ENCODE data around the gene ORMDL3.

ORMDL3 gene

GRCh38 chr17:39970157-39970692, 42.8 kb upstream of the ORMDL3 start:
- TF ChIP-seq, protein P1, sequence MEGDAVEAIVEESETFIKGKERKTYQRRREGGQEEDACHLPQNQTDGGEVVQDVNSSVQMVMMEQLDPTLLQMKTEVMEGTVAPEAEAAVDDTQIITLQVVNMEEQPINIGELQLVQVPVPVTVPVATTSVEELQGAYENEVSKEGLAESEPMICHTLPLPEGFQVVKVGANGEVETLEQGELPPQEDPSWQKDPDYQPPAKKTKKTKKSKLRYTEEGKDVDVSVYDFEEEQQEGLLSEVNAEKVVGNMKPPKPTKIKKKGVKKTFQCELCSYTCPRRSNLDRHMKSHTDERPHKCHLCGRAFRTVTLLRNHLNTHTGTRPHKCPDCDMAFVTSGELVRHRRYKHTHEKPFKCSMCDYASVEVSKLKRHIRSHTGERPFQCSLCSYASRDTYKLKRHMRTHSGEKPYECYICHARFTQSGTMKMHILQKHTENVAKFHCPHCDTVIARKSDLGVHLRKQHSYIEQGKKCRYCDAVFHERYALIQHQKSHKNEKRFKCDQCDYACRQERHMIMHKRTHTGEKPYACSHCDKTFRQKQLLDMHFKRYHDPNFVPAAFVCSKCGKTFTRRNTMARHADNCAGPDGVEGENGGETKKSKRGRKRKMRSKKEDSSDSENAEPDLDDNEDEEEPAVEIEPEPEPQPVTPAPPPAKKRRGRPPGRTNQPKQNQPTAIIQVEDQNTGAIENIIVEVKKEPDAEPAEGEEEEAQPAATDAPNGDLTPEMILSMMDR (conservative IDR thresholded peaks at IDR 0.05; ENCODE audit: control insufficient read depth, insufficient read depth, low read depth, low read length), result no peak
- DNase-seq (ENCODE audit: low read depth), result no peak
- no peak overlapping the region for H3K4me3 ChIP-seq (ENCODE audit: control insufficient read depth, low read depth, low read length)

DNA sequence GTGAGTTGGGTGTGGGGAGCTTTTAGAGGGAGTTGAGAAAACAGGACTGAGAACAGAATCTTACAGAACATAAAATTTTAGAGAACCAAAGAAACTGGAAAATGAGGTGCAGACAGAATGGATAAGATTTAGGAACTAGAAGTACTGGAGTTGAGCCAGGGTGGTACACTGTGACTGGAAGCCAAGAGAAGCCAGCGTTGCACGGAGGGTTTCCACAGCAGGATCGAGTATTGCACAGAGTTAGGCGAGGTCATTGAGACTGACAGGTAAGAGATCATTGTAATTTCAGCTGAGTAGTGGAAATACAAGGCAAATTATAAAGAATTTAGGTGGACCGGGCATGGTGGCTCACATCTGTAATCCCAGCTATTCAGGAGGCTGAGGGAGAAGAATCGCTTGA, 42.0 kb upstream of the ORMDL3 start:
- no peak for DNase-seq (ENCODE audit: low read depth)
- no peak overlapping the region for H3K4me3 ChIP-seq (ENCODE audit: control insufficient read depth, low read depth, low read length)
- TF ChIP-seq, protein P1 (conservative IDR thresholded peaks at IDR 0.05; ENCODE audit: control insufficient read depth, insufficient read depth, low read depth, low read length), result no peak

DNA sequence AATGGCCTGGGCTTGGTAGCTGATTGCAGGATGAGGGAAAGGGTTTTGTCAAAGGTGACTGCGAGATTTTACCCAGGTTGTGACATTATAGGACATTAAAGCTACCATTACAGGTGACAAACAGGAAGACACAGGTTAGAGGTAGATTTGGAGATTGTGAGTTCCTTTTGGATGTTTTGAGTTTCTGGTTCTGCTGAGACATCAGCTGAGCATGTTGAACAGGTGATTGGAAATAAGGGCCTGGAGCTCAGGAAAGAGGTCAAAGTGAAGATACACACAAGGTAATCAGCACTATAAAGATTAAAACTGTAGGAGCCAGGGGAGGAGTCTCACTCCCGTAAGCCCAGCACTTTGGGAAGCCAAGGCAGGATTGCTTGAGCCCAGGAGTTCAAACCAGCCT, 41.4 kb upstream of the ORMDL3 start:
- H3K4me3 ChIP-seq (ENCODE audit: control insufficient read depth, low read depth, low read length), result no peak overlapping the region
- TF ChIP-seq, protein P1 (conservative IDR thresholded peaks at IDR 0.05; ENCODE audit: control insufficient read depth, insufficient read depth, low read depth, low read length), result no peak
- DNase-seq (ENCODE audit: low read depth), result no peak

GRCh38 chr17:39966771-39967170, 39.4 kb upstream of the ORMDL3 start:
- DNase-seq (ENCODE audit: low read depth), result no peak
- H3K4me3 ChIP-seq (ENCODE audit: control insufficient read depth, low read depth, low read length), result no peak overlapping the region
- TF ChIP-seq, protein P1 (conservative IDR thresholded peaks at IDR 0.05; ENCODE audit: control insufficient read depth, insufficient read depth, low read depth, low read length), result no peak

DNA sequence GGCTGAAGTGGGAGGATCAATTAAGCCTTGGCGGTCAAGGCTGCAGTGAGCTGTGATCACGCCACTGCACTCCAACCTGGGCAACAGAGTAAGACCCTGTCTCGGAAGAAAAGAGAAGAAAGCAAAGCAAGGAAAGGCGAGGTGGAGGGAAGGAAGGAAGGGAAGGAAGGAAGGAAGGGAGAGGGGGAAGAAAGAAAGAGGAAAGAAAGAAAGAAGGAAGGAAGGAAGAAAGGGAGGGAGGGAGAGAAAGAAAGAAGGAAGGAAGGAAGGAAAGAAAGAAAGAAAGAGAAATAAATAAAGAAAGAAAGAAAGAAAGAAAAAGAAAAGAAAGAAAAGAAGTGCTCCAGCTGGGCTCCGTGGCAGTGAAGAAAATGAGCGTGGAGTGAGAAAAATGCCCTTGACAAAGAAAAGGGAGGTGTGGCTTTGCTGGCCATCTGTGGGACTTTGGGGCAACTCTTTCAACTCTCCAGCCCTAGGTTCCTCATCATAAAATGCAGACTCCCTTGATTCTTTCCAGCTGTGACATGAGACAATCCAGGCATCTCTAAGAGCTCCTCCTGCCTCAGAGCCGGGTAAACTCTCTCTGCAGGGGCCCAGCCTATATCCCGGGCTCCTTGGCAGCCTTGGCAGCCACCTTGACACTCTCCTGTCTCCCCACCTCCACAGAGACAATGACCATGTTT, 37.8 kb upstream of the ORMDL3 start:
- no peak for DNase-seq (ENCODE audit: low read depth)
- TF ChIP-seq, protein P1 (conservative IDR thresholded peaks at IDR 0.05; ENCODE audit: control insufficient read depth, insufficient read depth, low read depth, low read length), result no peak
- no peak overlapping the region for H3K4me3 ChIP-seq (ENCODE audit: control insufficient read depth, low read depth, low read length)

- DNase-seq (ENCODE audit: low read depth), result no peak
- H3K4me3 ChIP-seq (ENCODE audit: control insufficient read depth, low read depth, low read length), result no peak overlapping the region
- TF ChIP-seq, protein P1 (conservative IDR thresholded peaks at IDR 0.05; ENCODE audit: control insufficient read depth, insufficient read depth, low read depth, low read length), result no peak
Observed at GRCh38 chr17:39963829-39964228, 36.4 kb upstream of the ORMDL3 start.
